ENCODE data around the gene DAPK2.

DAPK2 gene

GRCh38 chr15:64019764-64020163 is 26.5 kb downstream of the DAPK2 start:
- DNase-seq, result no peak

- no peak for DNase-seq
Measured at GRCh38 chr15:64017591-64018163, 28.6 kb downstream of the DAPK2 start.

GRCh38 chr15:64017082-64017588 is 29.1 kb downstream of the DAPK2 start:
- DNase-seq, result no peak

GRCh38 chr15:64016257-64016656 is 30.0 kb downstream of the DAPK2 start:
- DNase-seq, result no peak

GRCh38 chr15:64014995-64015394 is 31.3 kb downstream of the DAPK2 start:
- no peak for DNase-seq

- no peak for DNase-seq
Measured at GRCh38 chr15:64013179-64014062, 32.9 kb downstream of the DAPK2 start.

GRCh38 chr15:64011736-64012135 is 34.5 kb downstream of the DAPK2 start:
- no peak for DNase-seq

- no peak for DNase-seq
Measured at GRCh38 chr15:64010719-64011118, 35.6 kb downstream of the DAPK2 start.

- no peak for DNase-seq
Measured at GRCh38 chr15:64009798-64010261, 36.5 kb downstream of the DAPK2 start.

GRCh38 chr15:64009241-64009640 is 37.0 kb downstream of the DAPK2 start:
- DNase-seq, result no peak

- DNase-seq, result no peak
Measured at GRCh38 chr15:64008177-64008576, 38.1 kb downstream of the DAPK2 start.

- DNase-seq, result no peak
Measured at GRCh38 chr15:64006642-64007041, 39.6 kb downstream of the DAPK2 start.

GRCh38 chr15:64004587-64004986 is 41.7 kb downstream of the DAPK2 start:
- no peak for DNase-seq

- no peak for DNase-seq
Measured at GRCh38 chr15:64004056-64004455, 42.2 kb downstream of the DAPK2 start.

- DNase-seq, result no peak
Measured at GRCh38 chr15:64003182-64003581, 43.1 kb downstream of the DAPK2 start.

- no peak for DNase-seq
Measured at GRCh38 chr15:64001148-64001547, 45.1 kb downstream of the DAPK2 start.

- DNase-seq, result no peak
Measured at GRCh38 chr15:64000183-64000951, 45.9 kb downstream of the DAPK2 start.

- no peak for DNase-seq
Measured at GRCh38 chr15:63999177-63999576, 47.1 kb downstream of the DAPK2 start.

- no peak for DNase-seq
Measured at GRCh38 chr15:63998489-63998888, 47.8 kb downstream of the DAPK2 start.

- no peak for DNase-seq
Measured at GRCh38 chr15:63997715-63998442, 48.4 kb downstream of the DAPK2 start.

GRCh38 chr15:63996794-63997357 is 49.4 kb downstream of the DAPK2 start:
- no peak for DNase-seq

- DNase-seq, result no peak
Measured at GRCh38 chr15:63995789-63996188, 50.5 kb downstream of the DAPK2 start.

All from NCI-H524 (cell line).